KBM-7 (cell line): ENCODE results near the gene CMTR2.
"Not testable (repeated sequence)": the region's sequence is repeated elsewhere in the genome, so short reads cannot be mapped to it uniquely, and the experiment has no call there.

Experiments
- DNase-seq: peaks from one replicate; pipeline ENCODE4 v3.0.0-alpha.2; 2015
- in situ Hi-C: fragments of 300-500 bp; cut with MboI; formaldehyde crosslinking; loops from 2 replicates; pipeline ENCODE4 v1.14.3; 2020; ENCODE audit warnings: low sequenced_read_pairs, low pct_unique_long_range_greater_than_20kb, mixed read lengths

Gene CMTR2

DNA sequence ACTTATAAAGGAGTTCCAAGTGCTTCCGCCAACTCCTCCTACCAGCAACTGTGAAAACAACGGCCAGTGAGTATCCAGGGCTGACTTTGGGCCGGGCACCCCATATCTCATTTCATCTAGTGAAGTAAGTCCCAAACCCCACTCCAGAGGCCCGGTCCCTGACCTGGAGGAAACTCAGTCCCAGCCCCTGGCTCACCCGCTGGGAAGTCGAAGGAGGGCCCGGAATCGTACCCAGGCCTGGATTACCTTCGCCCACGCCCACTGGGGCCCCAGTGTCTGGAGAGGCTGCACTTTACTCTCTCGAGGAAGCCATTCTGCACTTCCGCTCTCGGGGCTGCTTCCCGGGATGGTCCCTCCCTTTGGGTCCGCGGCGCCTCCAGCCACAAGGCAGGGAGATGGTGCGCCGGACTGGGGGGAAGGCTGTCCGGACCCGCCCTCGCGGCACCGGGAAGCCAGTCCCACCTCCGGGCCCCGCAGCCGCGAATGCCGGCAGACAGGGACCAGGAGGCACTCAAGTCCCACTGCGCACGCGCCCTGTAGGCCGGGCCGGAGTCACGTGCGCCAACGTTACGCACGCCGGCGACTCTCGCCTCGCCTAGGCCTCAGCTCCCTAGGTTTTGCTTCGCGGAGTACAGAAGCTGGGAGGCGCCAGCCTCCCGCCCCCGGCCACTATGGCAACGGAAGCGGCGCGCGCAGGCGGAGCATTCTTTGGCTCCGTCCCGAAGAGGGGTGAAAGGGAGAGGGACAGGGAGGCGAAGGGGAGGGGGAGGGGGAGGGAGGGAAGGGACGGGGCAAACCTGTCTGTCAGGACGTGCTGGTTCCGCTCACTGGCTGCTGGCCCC is at the start of gene CMTR2:
Gene CMTR2 (minus strand): TSS at position 513 of the 842 bp plus-strand sequence. CDS start 3,482 bp downstream, outside the sequence.
- peak; percentile 88 for DNase-seq
- in situ Hi-C loops = no loop called here

DNA sequence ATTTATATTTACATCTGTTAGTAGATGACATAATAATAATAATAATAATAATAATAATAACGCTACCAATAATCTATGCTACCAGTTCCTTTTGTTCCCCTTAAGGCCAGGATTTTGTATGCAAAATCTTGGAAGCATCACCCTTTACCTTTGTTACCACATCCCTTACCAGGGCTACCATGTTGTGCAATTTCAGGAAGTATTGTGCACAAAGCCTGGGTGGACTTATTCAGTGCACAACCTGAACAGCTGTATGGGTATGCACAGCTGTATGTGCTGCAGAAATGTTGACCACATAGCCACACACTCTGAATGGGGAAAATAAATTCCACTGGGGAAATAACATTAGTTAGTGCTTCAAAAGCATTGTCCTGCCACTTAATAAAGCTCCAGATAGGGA is 49.4 kb upstream of the CMTR2 start:
- DNase-seq = no peak
- in situ Hi-C loops = no loop called here

DNA sequence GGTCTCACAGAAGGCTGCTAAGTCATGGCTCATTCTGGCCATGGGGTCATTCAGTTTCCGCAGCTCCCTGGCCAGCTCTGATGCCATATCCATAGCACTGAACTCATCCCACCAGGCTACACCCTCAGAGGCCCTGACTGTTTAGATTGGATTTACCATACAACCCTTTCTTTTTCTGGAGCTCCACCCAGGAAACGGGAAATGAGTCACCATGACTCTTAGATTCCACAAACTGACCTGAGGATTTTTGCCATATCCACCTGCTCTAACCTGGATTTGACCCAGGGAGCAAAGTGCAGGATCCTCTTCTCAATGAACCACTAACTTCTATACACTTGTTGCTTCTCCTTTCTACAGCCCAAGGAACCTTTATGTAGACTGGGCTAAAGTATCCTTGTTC is 49.0 kb upstream of the CMTR2 start:
- in situ Hi-C loops = no loop called here
- DNase-seq = no peak

- in situ Hi-C loops = no loop called here
These were observed 48.4 kb upstream of the CMTR2 start for GRCh38 chr16:71337631-71338030.

DNA sequence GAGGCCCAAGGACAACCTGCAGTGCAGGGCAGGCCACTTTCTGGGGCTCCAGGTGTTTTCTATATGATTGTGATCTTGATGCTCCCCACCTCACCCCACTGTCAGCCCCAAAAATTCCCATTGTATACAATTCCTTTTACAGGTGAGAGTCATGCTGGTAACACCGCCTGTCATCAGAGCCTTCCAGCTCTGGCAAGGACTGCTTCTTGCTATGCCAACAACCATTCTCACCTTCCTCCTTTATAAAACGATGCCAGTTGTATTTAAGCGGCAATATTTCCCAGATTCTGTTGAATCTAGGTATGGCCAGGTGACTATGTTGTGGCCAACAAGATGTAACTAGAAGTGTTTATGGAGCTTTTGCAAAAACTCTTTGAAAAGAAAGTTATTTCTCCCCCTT is 38.9 kb upstream of the CMTR2 start:
- in situ Hi-C loops = no loop called here
- no peak for DNase-seq

More at GRCh38 chr16:71337631-71338030, 48.4 kb upstream of the CMTR2 start:
- DNase-seq = no peak

DNA sequence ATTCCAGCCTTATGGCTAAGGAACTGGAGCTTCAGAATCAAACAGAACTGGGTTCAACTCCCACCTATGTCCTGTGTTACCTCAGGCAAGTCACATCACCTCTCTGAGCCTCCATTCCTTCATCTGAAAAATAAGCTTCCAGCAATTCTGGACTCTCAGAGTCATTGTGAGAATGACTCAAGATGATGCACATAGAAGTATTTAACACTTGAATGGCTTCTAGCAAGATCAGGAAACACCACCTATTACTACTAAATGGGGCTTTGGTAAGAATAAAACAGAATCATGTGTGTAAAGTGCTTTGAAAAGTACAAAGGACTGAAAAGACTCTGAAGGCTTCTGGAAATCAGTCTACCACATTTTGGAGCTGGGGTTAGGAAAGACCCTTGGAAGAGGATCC is 38.5 kb upstream of the CMTR2 start:
- in situ Hi-C loops = no loop called here
- DNase-seq = no peak

GRCh38 chr16:71319999-71320398 is 30.8 kb upstream of the CMTR2 start:
- no peak for DNase-seq
- in situ Hi-C loops = no loop called here

- in situ Hi-C loops = no loop called here
These were observed 26.1 kb upstream of the CMTR2 start for GRCh38 chr16:71315269-71315668.

DNA sequence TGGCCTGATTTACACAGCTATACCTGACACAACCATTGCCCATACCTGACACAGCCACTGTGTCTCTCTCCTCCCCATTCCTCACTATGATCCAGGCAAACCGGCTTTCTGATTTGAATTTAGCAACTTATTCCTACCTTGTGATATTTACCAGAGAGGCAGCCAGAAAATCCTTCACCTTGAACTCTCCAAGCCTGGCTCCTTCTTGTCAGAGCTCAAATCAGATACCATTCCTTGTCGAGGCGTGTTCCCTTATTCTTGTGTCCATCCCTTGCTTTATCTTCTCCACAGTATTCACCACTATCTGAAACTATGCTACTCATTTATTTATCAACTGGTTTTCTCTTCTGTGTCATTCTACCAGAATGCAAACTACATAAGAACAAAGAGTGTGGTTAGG is 24.4 kb upstream of the CMTR2 start:
- in situ Hi-C loops = not testable (repeated sequence)

More at GRCh38 chr16:71315269-71315668, 26.1 kb upstream of the CMTR2 start:
- DNase-seq = no peak

DNA sequence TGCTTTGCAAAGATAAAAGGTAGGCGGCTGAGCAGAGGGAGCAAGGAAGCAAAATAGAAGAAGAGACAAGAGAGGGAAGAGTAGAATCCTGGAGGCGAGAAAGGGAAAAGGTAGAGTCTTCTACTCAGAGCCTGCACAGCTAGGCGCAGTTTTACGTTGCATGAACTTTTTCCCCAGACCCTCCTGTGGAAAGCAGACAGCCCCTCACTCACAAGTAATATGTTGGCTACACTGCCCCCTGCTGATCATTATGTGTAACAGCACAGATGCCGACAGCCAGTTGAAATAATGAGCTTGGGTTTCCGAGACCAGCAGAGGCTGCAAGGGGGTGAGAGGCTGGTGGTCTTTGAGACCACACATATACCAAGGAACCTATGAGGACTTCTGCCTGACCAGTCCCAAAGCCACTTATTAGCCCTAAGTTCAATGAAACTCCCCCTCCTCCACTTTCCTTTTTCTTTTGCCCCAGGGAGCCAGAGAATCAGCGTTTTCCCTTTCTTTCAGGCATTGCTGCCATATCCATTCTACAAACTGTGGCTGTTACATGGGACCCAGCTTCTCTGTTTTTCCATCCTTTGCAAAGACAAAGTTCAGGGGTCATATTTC is 22.5 kb upstream of the CMTR2 start:
- in situ Hi-C loops = no loop called here

More for the DNA sequence above, 24.4 kb upstream of the CMTR2 start:
- DNase-seq = not testable (repeated sequence)

GRCh38 chr16:71303938-71304337 is 14.7 kb upstream of the CMTR2 start:
- DNase-seq = no peak
- in situ Hi-C loops = no loop called here

More for the DNA sequence above, 22.5 kb upstream of the CMTR2 start:
- peak; percentile 24 for DNase-seq

- DNase-seq = no peak
- in situ Hi-C loops = no loop called here
These were observed 8.1 kb upstream of the CMTR2 start for GRCh38 chr16:71297341-71297634.

GRCh38 chr16:71296584-71297340 is 7.6 kb upstream of the CMTR2 start:
- in situ Hi-C loops = no loop called here
- no peak for DNase-seq

- no peak for DNase-seq
- in situ Hi-C loops = no loop called here
These were observed 6.7 kb upstream of the CMTR2 start for GRCh38 chr16:71295950-71296349.

DNA sequence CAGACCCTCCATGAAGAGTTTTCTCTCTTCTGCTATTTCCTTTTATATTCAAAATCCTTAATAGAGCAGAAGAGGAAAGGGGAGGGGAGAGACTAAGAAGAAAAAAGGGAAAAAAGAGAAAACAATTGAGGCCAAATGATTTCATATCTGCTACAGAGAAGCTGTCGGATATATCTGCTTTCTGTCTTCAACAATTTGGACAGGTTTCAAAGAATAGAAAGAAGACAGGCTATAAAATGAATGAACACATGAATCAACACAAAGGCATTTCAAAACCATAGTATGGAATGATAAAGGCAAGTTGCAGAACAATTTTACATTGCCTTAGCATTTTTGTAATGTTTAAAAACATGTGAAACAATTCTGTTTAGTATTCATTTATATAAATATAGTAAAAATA is 4.7 kb upstream of the CMTR2 start:
- DNase-seq = no peak
- in situ Hi-C loops = no loop called here

DNA sequence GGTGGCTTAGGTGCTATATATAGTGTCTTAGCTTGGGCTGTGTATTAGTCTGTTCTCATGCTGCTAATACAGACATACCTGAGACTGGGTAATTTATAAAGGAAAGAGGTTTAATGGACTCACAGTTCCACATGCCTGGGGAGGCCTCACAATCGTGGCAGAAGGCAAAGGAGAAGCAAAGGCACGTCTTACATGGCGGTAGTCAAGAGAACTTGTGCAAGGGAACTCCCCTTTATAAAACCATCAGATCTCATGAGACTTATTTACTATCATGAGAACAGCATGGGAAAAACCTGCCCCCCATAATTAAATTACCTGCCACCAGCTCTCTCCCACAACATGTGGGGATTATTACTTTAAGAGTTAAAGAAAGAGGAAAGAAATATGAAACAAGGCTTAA is 2.9 kb upstream of the CMTR2 start:
- in situ Hi-C loops = not testable (repeated sequence)

DNA sequence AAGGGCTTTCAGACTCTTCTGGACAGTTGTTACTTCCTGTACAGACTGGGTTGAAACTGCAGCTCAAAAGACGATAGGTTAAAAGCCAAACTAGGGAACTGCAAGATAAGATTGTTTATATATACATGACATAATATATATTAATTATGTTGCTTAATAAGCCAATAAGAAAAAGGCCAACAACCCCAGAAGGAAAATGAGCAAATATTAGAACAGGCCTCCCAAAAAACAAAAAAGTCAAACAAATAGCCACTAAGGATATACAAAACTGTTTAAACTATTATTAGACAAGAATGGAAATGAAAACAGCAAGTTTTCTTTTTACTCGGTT is 495 bp upstream of the CMTR2 start:
- DNase-seq = no peak

More for the DNA sequence above, 2.9 kb upstream of the CMTR2 start:
- not testable (repeated sequence) for DNase-seq

DNA sequence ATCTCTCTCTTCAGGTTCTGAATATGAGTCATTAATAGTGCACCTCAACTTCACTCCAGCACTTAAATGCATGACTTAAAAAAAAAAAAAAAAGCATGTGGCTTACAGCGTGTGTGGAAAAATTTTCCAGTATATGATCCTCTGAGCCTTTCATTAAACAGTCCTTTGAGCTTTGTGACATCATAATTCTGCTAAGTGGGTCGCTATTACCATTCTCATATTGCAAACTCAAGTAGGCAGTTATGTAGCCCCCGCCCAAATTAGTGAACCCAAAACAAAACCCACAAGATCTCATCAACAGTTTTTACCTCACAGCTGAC is 672 bp downstream of the CMTR2 start:
- DNase-seq = no peak
- in situ Hi-C loops = no loop called here

More for the DNA sequence above, 495 bp upstream of the CMTR2 start:
- in situ Hi-C loops = no loop called here

DNA sequence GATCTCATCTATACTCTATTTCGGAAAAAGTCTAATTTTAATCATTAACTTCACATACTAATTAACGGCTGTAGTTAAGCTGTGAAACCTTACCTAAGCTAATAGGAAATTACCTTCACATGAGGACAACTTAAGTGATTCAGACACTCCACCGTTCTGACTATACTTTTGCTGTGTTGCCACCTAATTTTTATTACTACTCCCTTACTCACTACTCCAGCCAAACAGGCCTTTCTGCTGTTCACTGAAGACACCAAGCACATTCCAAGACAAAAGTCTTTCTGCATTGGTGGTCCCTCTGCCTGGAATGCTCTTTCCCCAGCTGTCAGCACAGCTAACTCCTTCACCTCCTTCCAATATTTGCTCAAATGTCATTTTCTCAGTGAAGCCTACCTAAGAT is 1.3 kb downstream of the CMTR2 start:
- no peak for DNase-seq
- in situ Hi-C loops = no loop called here

- no peak for DNase-seq
- in situ Hi-C loops = no loop called here
These were observed 1.7 kb downstream of the CMTR2 start for GRCh38 chr16:71287454-71287853.
